Suprapubic skin (tissue), 4 donors: Measurements from ENCODE around the gene PPP1R9B. TPM values are rescaled to one million over a fixed set of nuclear protein-coding genes. Genes with fewer than 3 reads are reported as not detected.

ENCODE experiments used
- DNase-seq, 2 donors: peaks; one replicate each; pipeline ENCODE4 v3.0.0-alpha.2; 2019; ENCODE audit warnings: low spot score in 2 of 2
- H3K27ac ChIP-seq: fragments of 200-600 bp; sonication (generic); one replicate; pipeline ENCODE4 v1.5.1; 2019
- H3K27me3 ChIP-seq: fragments of 200-600 bp; sonication (generic); one replicate; pipeline ENCODE4 v1.5.1; 2019
- H3K36me3 ChIP-seq: fragments of 200-600 bp; sonication (generic); one replicate; pipeline ENCODE4 v1.5.1; 2019
- H3K4me1 ChIP-seq: fragments of 200-600 bp; sonication (generic); one replicate; pipeline ENCODE4 v1.5.1; 2019
- H3K4me3 ChIP-seq: fragments of 200-600 bp; sonication (generic); one replicate; pipeline ENCODE4 v1.5.1; 2019; ENCODE audit warnings: mild to moderate bottlenecking
- H3K9me3 ChIP-seq: fragments of 200-600 bp; sonication (generic); one replicate; pipeline ENCODE4 v1.5.1; 2019
- EP300 ChIP-seq: sonication (generic); formaldehyde crosslinking; IDR thresholded peaks from one replicate; pipeline ENCODE4 v1.6.1; 2017; ENCODE audit warnings: antibody characterized with exemption
- POLR2A ChIP-seq, 2 donors: fragments of 450-650 bp; IDR thresholded peaks; one replicate each; pipeline ENCODE4 v1.6.1; 2017; ENCODE audit warnings: antibody characterized with exemption in 2 of 2, mild to moderate bottlenecking in 2 of 2, moderate library complexity in 2 of 2
- POLR2AphosphoS5 ChIP-seq, 3 donors: sonication (generic); formaldehyde crosslinking; IDR thresholded peaks; one replicate each; pipeline ENCODE4 v1.6.1; 2017; ENCODE audit warnings: antibody characterized with exemption in 3 of 3
- WGBS: methylation state at CpG from one replicate; pipeline ENCODE4 v1.1.5; 2018; 5-methylcytosine and 5-hydroxymethylcytosine counted together
- total RNA-seq, 4 donors: library from RNA; depleted of rRNA; stranded (reverse); fragments of >200 nt; gene quantifications; one replicate each; pipeline ENCODE4 v1.1.0, GENCODE V29; 2016
- TF ChIP-seq, protein P1 (sequence below), 2 donors: fragments of 200-600 bp in 1 of 2; fragments of 450-650 bp in 1 of 2; sonication (generic) in 1 of 2; IDR thresholded peaks; one replicate each; pipeline ENCODE4 v1.5.1; 2016 to 2019; ENCODE audit warnings: antibody characterized with exemption in 2 of 2, mild to moderate bottlenecking in 1 of 2, moderate library complexity in 1 of 2

The PPP1R9B gene
- total RNA-seq, 4 donors from 2014 or later = 21.5 to 26.2 (median 23.7) TPM

DNA sequence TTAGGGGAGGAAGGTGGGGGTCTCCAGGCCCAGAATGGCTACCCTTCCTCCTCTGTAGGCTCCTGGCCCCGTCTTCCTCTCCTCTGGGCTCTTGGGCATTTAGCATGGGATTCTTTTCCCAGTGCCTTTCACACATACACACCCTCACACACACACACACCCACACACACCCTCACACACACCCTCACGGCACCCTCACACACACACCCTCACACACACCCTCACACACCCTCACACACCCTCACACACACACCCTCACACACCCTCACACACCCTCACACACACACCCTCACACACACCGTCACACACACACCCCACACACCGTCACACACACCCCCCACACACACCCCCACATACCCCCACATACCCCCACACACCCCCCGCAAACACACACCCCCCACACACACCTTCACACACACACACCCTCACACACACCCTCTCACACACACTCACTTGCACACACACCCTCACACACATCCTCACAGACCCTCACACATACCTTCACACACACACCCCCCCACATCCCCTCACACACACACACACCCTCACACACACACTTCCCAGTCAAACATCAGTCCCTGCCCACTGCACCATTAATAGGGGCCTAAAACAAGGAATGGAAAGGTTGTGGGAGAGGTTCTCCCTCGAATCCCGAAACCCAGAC is 16.2 kb upstream of the PPP1R9B start:
- TF ChIP-seq POLR2A (IDR thresholded peaks at IDR 0.05) (no peak), POLR2AphosphoS5 (IDR thresholded peaks at IDR 0.05) (no peak), EP300 (no peak)
- TF ChIP-seq, protein P1, sequence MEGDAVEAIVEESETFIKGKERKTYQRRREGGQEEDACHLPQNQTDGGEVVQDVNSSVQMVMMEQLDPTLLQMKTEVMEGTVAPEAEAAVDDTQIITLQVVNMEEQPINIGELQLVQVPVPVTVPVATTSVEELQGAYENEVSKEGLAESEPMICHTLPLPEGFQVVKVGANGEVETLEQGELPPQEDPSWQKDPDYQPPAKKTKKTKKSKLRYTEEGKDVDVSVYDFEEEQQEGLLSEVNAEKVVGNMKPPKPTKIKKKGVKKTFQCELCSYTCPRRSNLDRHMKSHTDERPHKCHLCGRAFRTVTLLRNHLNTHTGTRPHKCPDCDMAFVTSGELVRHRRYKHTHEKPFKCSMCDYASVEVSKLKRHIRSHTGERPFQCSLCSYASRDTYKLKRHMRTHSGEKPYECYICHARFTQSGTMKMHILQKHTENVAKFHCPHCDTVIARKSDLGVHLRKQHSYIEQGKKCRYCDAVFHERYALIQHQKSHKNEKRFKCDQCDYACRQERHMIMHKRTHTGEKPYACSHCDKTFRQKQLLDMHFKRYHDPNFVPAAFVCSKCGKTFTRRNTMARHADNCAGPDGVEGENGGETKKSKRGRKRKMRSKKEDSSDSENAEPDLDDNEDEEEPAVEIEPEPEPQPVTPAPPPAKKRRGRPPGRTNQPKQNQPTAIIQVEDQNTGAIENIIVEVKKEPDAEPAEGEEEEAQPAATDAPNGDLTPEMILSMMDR (IDR thresholded peaks at IDR 0.05) = no peak
- H3K4me3 ChIP-seq = peak overlapping the region; percentile 30

DNA sequence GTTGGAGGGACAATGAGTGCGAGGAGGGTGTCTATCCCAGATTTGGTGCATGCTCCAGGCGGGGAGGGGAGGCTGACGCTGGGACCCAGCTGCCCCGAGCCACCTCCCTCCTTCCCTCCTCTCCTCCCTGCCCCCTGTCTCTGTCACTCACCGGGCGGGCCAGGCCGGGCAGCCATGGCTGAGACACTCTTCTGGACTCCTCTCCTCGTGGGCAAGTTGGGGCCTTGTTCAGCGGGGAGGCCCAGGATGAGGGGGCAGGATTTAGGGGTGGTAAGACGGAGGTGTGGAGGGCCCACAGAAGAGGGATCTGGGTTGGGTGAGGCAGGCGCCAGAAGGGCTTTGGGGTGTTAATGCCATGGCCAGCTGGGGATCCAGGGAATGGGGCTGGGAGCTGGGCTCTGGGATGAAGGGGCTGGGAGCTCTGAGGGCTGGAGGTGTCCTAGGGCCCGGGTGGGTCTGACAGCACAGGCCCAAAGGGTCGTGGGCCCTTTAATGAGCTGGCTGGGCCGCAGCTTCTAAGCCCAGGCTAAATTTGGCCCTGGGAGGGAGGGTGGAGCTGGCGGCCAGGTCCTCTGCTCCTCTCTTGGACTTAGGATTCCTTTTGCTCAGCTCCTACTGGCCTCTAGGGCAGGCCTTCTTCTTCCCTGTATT is 15.5 kb upstream of the PPP1R9B start, which contains the start of gene SGCA:
TSS of gene SGCA (plus strand) at position 139 of the 651 bp plus-strand sequence. CDS start at position 175, 36 bp downstream.
- TF ChIP-seq, protein P1 (IDR thresholded peaks at IDR 0.05) = no peak
- TF ChIP-seq POLR2AphosphoS5 (IDR thresholded peaks at IDR 0.05) (no peak), EP300 (no peak)
- H3K27ac ChIP-seq = peak within 1 kb of the TSS; percentile 51
- WGBS = 57% methylated on average over 13 of the region's 15 CpGs
- H3K36me3 ChIP-seq = no peaks in the 10 kb centered on the region
- no peaks in the 10 kb centered on the region for H3K9me3 ChIP-seq
- DNase-seq = no peak
- no peaks in the 10 kb centered on the region for H3K27me3 ChIP-seq
- H3K4me1 ChIP-seq = peaks cover 32% of the 10 kb centered on the region
- peak within 1 kb of the TSS; percentile 30 for H3K4me3 ChIP-seq

More for the DNA sequence above, 16.2 kb upstream of the PPP1R9B start:
- Histone ChIP-seq H3K27me3 (no peaks in the 10 kb centered on the region), H3K9me3 (no peaks in the 10 kb centered on the region), H3K4me1 (peaks cover 27% of the 10 kb centered on the region), H3K27ac (no peak overlapping the region), H3K36me3 (no peaks in the 10 kb centered on the region)
- WGBS = 58% methylated on average over 7 of the region's 7 CpGs
- DNase-seq = no peak

DNA sequence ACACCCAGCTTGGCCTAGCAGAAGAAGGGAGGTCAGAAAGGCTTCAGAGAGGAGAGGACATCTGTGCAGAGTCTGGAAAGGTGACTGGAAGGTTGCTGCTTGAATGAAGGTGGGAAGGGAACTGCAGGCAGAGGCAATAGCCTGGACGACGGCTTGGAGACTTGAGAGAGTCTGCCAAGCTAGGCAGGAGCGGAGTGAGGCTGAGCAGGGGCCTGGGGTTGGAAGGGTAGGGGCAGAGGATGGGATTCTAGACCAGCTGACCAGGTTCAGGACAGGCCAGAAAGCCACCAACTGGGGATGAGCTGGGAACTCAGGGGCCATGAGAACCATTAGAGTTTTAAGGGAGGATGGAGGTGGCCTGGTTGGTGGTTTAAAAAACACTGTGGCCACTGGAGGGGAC is 15.0 kb upstream of the PPP1R9B start:
- Histone ChIP-seq H3K27me3 (no peaks in the 10 kb centered on the region), H3K27ac (no peak overlapping the region), H3K9me3 (no peaks in the 10 kb centered on the region), H3K36me3 (no peaks in the 10 kb centered on the region), H3K4me1 (peaks cover 37% of the 10 kb centered on the region), H3K4me3 (peak overlapping the region; percentile 30)
- TF ChIP-seq POLR2A (IDR thresholded peaks at IDR 0.05) (no peak), POLR2AphosphoS5 (IDR thresholded peaks at IDR 0.05) (no peak), EP300 (no peak)
- TF ChIP-seq, protein P1 (IDR thresholded peaks at IDR 0.05) = no peak
- WGBS = 69% methylated on average over 3 of the region's 3 CpGs
- DNase-seq = no peak

DNA sequence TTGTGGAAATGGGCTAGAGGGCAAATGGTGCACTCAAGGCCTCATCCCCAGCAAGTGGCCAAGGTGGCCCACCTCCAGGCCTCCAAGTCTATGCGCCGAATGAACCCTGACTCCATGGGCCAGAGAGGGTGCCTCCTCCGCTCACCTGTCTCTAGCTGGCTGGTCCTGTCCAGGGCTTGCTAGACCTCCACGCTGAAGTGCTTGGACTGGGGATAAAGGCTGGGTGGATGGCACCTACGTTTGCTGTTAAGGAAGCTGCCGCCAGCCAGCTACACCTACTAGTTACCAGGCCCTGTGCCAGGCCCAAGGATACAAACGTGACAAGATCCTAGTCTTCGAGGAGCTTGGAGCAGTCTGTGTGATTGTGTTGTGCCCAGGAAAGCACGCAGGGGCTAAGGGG is 14.6 kb upstream of the PPP1R9B start:
- peaks cover 38% of the 10 kb centered on the region for H3K4me1 ChIP-seq
- H3K9me3 ChIP-seq = no peaks in the 10 kb centered on the region
- H3K4me3 ChIP-seq = no peak overlapping the region
- TF ChIP-seq POLR2AphosphoS5 (IDR thresholded peaks at IDR 0.05) (no peak), POLR2A (IDR thresholded peaks at IDR 0.05) (no peak), EP300 (no peak)
- TF ChIP-seq, protein P1 (IDR thresholded peaks at IDR 0.05) = no peak
- 55% methylated on average over 5 of the region's 9 CpGs for WGBS
- DNase-seq = no peak
- H3K36me3 ChIP-seq = no peaks in the 10 kb centered on the region
- H3K27me3 ChIP-seq = no peaks in the 10 kb centered on the region
- no peak overlapping the region for H3K27ac ChIP-seq

DNA sequence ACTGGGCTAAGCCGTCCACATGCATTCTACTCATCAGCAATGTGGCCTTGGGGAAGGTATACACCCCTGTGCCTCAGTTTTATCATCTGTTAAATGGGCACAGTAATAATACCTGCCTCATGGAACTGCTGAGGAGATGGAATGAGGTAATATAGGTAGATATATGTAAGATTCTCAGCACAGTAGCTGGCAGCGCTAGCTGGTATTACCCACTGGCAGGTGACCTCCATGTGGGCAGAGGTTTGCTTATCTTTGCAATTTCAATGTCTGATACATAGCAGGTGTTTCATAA is 14.2 kb upstream of the PPP1R9B start:
- TF ChIP-seq POLR2A (IDR thresholded peaks at IDR 0.05) (no peak), EP300 (no peak), POLR2AphosphoS5 (IDR thresholded peaks at IDR 0.05) (no peak)
- TF ChIP-seq, protein P1 (IDR thresholded peaks at IDR 0.05) = no peak
- WGBS = 55% methylated on average over 1 of the region's 2 CpGs

More for the DNA sequence above, 14.2 kb upstream of the PPP1R9B start:
- H3K27ac ChIP-seq = no peak overlapping the region
- no peaks in the 10 kb centered on the region for H3K27me3 ChIP-seq
- no peak for DNase-seq
- no peaks in the 10 kb centered on the region for H3K9me3 ChIP-seq
- H3K4me1 ChIP-seq = peaks cover 41% of the 10 kb centered on the region
- H3K4me3 ChIP-seq = no peak overlapping the region
- H3K36me3 ChIP-seq = no peaks in the 10 kb centered on the region
